Measurements from ENCODE around the gene PPM1M.

GRCh38 chr3:52295671-52296208 is 50.2 kb downstream of the PPM1M start:
- TF ChIP-seq YY1 (IDR thresholded peaks at IDR 0.05; ENCODE audit: insufficient read depth, insufficient read length) (no peak), ZNF274 (IDR thresholded peaks at IDR 0.05; ENCODE audit: low read depth, low read length) (no peak)

Measured in NT2/D1 (cell line).